K562 (cell line): ENCODE data around the gene MIS18A. TPM values are rescaled to one million over a fixed set of nuclear protein-coding genes. Genes with fewer than 3 reads are reported as not detected.
A peak's percentile ranks its signal among the peaks of the same experiment; 100 is the strongest.

Experiments used
- CBX3 ChIP-seq, 2 experiments: IDR thresholded peaks; 1 replicate in 1 of 2; 2 replicates in 1 of 2; pipeline ENCODE4 v1.6.1; 2012; ENCODE audit warnings: inconsistent platforms in 2 of 2, low read length in 2 of 2, borderline replicate concordance in 1 of 2, control low read depth in 1 of 2
- FOXJ3 ChIP-seq: sonication (generic); formaldehyde crosslinking; IDR thresholded peaks from 2 replicates; pipeline ENCODE4 v1.4.0; 2020; ENCODE audit warnings: mild to moderate bottlenecking, missing genetic modification reagents
- LEF1 ChIP-seq: fragments of 450-650 bp; IDR thresholded peaks from 2 replicates; pipeline ENCODE4 v1.6.1; 2016; ENCODE audit warnings: mild to moderate bottlenecking
- SAP30 ChIP-seq: fragments of 200-600 bp; sonication (generic); IDR thresholded peaks from 2 replicates; pipeline ENCODE4 v1.6.1; 2012; ENCODE audit warnings: borderline replicate concordance, low read depth, mild to moderate bottlenecking, moderate library complexity, low read length, control low read depth, inconsistent platforms; ENCODE audit not compliant: insufficient read depth, poor library complexity, severe bottlenecking
- XRCC4 ChIP-seq: IDR thresholded peaks from one replicate; pipeline ENCODE4 v1.6.1; 2011; ENCODE audit not compliant: insufficient read depth, insufficient read length; ENCODE audit errors: extremely low read depth
- YY1 ChIP-seq, 3 experiments: IDR thresholded peaks; 2 replicates each; pipeline ENCODE4 v1.6.1; 2011; ENCODE audit warnings: low read length in 2 of 3, mild to moderate bottlenecking in 2 of 3, moderate library complexity in 2 of 3, borderline replicate concordance in 1 of 3, control low read depth in 1 of 3, low read depth in 1 of 3; ENCODE audit not compliant: insufficient read depth in 3 of 3, insufficient replicate concordance in 2 of 3, control insufficient read depth in 1 of 3, insufficient read length in 1 of 3; ENCODE audit errors: extremely low read depth in 1 of 3
- ZBTB7A ChIP-seq: IDR thresholded peaks from 2 replicates; pipeline ENCODE4 v1.6.1; 2011; ENCODE audit warnings: low read depth, mild to moderate bottlenecking, low read length, moderate library complexity, borderline replicate concordance; ENCODE audit not compliant: control insufficient read depth
- ZNF12 ChIP-seq: sonication (generic); formaldehyde crosslinking; IDR thresholded peaks from 2 replicates; pipeline ENCODE4 v1.4.0; 2020; ENCODE audit warnings: mild to moderate bottlenecking, missing genetic modification reagents
- ZNF121 ChIP-seq: sonication (generic); formaldehyde crosslinking; conservative IDR thresholded peaks from 2 replicates; pipeline ENCODE4 v1.8.0; 2022; ENCODE audit warnings: missing genetic modification reagents
- ZNF445 ChIP-seq: fragments of 250-450 bp; sonication (Bioruptor Pico); IDR thresholded peaks from 2 replicates; pipeline ENCODE4 v1.4.0; 2020; ENCODE audit warnings: low read depth, mild to moderate bottlenecking, moderate library complexity
- ZNF707 ChIP-seq: fragments of 250-450 bp; sonication (Bioruptor Pico); conservative IDR thresholded peaks from 2 replicates; pipeline ENCODE4 v1.8.0; 2022; ENCODE audit warnings: inconsistent platforms, mild to moderate bottlenecking, moderate library complexity
- polyA plus RNA-seq, 8 experiments: library from polyadenylated mRNA; depleted of rRNA in 4 of 8; stranded (reverse) in 5 of 8; unstranded in 3 of 8; fragments of >200 nt; fragmentation: Nextera tagmentation in 2 of 8; fragmentation: Illumina TruSeq in 1 of 8; extraction: Ambion mirVana in 2 of 8; extraction: Trizol in 1 of 8; gene quantifications; 2 replicates each; pipeline versions ENCODE4 v1.2.1 to v1.2.3, GENCODE V29; 2011 to 2014; ENCODE audit warnings: inconsistent platforms in 1 of 8, missing spikeins in 1 of 8
- total RNA-seq, 7 experiments: library from RNA; depleted of rRNA in 6 of 7; stranded (reverse); fragments of >200 nt in 6 of 7; fragmentation: Illumina TruSeq in 2 of 7; extraction: Trizol in 2 of 7; gene quantifications; 2 replicates each; pipeline versions ENCODE4 v1.2.1 to v1.2.3, GENCODE V29; 2011 to 2021; ENCODE audit warnings: low replicate concordance in 1 of 7
- TF ChIP-seq, protein P1 (sequence below): fragments of 250-450 bp; sonication (Bioruptor Pico); IDR thresholded peaks from 2 replicates; pipeline ENCODE4 v1.4.0; 2020

Gene MIS18A
- total and polyA plus RNA-seq, 9 of the 15 experiments (the other 6 are each of a cell fraction or from before 2014, with no cell fraction given) = 17.7 to 75.3 (median 60.3) TPM

DNA sequence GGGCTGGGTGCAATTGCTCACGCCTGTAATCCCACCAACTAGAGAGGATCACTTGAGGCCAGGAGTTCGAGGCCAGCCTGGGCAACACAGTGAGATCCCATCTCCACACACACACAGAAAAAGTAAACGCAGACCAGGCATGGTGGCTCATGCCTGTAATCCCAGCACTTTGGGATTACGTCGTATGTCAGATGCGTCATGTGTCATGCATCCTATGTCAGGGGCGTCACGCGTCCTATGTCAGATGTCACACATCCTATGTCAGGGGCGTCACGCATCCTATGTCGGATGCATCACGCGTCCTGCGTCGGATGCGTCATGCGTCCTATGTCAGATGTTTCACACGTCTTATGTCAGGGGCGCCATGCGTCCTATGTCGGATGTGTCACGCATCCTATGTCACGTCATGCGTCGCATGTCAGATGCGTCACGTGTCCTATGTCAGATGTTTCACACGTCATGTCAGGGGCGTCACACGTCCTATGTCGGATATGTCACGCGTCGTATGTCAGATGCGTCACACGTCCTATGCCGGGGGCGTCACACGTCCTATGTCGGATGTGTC lies 21.4 kb upstream of the MIS18A start (continued):
- TF ChIP-seq, protein P1, sequence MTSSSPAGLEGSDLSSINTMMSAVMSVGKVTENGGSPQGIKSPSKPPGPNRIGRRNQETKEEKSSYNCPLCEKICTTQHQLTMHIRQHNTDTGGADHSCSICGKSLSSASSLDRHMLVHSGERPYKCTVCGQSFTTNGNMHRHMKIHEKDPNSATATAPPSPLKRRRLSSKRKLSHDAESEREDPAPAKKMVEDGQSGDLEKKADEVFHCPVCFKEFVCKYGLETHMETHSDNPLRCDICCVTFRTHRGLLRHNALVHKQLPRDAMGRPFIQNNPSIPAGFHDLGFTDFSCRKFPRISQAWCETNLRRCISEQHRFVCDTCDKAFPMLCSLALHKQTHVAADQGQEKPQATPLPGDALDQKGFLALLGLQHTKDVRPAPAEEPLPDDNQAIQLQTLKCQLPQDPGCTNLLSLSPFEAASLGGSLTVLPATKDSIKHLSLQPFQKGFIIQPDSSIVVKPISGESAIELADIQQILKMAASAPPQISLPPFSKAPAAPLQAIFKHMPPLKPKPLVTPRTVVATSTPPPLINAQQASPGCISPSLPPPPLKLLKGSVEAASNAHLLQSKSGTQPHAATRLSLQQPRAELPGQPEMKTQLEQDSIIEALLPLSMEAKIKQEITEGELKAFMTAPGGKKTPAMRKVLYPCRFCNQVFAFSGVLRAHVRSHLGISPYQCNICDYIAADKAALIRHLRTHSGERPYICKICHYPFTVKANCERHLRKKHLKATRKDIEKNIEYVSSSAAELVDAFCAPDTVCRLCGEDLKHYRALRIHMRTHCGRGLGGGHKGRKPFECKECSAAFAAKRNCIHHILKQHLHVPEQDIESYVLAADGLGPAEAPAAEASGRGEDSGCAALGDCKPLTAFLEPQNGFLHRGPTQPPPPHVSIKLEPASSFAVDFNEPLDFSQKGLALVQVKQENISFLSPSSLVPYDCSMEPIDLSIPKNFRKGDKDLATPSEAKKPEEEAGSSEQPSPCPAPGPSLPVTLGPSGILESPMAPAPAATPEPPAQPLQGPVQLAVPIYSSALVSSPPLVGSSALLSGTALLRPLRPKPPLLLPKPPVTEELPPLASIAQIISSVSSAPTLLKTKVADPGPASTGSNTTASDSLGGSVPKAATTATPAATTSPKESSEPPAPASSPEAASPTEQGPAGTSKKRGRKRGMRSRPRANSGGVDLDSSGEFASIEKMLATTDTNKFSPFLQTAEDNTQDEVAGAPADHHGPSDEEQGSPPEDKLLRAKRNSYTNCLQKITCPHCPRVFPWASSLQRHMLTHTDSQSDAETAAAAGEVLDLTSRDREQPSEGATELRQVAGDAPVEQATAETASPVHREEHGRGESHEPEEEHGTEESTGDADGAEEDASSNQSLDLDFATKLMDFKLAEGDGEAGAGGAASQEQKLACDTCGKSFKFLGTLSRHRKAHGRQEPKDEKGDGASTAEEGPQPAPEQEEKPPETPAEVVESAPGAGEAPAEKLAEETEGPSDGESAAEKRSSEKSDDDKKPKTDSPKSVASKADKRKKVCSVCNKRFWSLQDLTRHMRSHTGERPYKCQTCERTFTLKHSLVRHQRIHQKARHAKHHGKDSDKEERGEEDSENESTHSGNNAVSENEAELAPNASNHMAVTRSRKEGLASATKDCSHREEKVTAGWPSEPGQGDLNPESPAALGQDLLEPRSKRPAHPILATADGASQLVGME (CRISPR knock-in tag) = no peak
- TF ChIP-seq ZNF707 (CRISPR knock-in tag) (peak; percentile 61), YY1 (IDR thresholded peaks at IDR 0.05; ENCODE audit: borderline replicate concordance in 1 of 3, control insufficient read depth in 1 of 3, extremely low read depth in 1 of 3, insufficient read depth in 3 of 3, insufficient read length in 1 of 3, insufficient replicate concordance in 2 of 3, low read depth in 1 of 3, low read length in 2 of 3) (no peak), LEF1 (peak; percentile 79; the same call in 1 of the 2 replicates), ZBTB7A (no peak), CBX3 (IDR thresholded peaks at IDR 0.05; ENCODE audit: borderline replicate concordance in 1 of 2, low read length in 2 of 2) (peak in 1 of 2 experiments; percentile 70; a peak in 1 of 3 replicates), ZNF445 (no peak), FOXJ3 (no peak), XRCC4 (no peak), SAP30 (no peak), ZNF121 (CRISPR knock-in tag) (peak; percentile 96), ZNF12 (CRISPR knock-in tag) (no peak)
- TF ChIP-seq, all 486 proteins: peak for 15
